ENCODE data around the gene DBNL.

DBNL gene

GRCh38 chr7:44077061-44077460 is 32.6 kb downstream of the DBNL start:
- DNase-seq (ENCODE audit: low read depth, low spot score) = no peak

DNA sequence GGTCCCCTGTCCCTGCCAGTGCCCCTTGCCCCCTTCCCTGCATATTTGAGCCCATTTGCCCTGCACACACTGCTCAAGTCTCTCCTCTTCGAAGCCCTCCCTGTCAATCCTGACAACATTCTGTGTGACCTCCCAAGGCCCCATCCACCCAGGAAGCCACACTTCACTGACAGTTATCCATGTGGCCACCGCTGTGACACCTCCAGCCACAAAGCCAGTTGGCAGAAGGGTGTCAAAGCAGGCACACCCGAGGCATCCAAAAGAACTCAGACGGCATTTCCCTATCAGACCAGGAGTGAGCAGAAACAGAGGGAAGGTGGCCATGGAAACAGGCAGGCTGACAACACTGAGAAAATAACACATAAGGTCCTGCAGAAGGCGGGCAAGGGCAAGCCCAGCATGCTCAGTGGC is 33.2 kb downstream of the DBNL start:
- DNase-seq (ENCODE audit: low read depth, low spot score) = no peak

GRCh38 chr7:44078521-44078920 is 34.0 kb downstream of the DBNL start:
- DNase-seq (ENCODE audit: low read depth, low spot score) = no peak

DNA sequence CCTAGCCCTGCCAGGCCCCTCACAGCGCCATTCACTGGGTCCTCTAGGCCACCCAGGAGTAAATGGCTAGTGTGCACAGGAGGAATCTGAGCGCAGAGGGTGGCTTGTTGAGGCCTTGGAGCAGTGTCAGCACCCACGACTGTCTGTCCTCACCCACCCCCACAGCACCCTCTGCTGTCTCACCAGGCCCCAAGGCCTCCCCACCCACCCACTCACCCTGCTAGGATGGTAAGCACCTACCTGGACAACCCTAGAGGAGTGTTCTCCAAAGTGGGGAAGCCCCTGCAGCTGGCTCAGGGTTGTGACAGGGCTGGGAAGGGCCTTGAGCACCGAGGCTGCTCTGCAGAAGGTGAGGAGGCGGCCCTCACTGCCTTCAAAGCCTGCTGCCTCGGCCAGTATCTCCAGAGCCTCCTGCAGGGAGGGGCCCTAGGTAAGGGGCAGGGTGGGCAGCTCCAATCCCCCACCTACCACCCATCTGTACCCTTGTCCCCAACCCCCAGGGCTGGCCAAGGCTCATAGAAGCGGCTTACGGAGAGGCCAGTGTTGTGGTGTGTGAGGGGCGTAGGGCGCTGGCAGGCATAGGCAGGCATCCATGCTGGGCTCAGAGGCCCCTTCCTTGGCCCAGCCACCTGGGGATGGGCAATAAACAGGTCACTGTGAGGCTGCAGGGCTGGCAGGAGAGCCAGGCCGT is 35.0 kb downstream of the DBNL start:
- DNase-seq (ENCODE audit: low read depth, low spot score) = no peak

DNA sequence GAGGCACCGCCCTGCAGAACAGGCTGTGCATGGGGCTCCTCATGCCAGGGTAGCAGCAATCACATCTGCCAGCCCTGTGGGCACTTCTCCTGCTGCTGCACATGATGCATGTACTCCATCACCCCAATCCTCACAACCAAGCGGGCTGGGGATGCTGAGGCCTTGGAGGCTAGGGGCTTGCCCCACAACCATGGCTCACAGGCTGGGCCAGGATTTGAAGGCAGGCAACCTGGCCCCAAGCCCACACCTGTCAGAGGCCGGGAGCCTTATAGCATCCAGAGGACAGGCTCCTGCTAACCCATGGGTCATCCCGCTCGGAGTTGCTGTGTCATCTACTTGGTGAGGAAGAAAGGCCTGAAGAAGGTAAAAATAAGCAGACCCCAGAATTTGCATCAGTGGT is 35.6 kb downstream of the DBNL start:
- DNase-seq (ENCODE audit: low read depth, low spot score) = no peak

- no peak for DNase-seq (ENCODE audit: low read depth, low spot score)
Measured at GRCh38 chr7:44080686-44081265, 36.3 kb downstream of the DBNL start.

- no peak for DNase-seq (ENCODE audit: low read depth, low spot score)
Measured at GRCh38 chr7:44081266-44081748, 36.8 kb downstream of the DBNL start.

DNA sequence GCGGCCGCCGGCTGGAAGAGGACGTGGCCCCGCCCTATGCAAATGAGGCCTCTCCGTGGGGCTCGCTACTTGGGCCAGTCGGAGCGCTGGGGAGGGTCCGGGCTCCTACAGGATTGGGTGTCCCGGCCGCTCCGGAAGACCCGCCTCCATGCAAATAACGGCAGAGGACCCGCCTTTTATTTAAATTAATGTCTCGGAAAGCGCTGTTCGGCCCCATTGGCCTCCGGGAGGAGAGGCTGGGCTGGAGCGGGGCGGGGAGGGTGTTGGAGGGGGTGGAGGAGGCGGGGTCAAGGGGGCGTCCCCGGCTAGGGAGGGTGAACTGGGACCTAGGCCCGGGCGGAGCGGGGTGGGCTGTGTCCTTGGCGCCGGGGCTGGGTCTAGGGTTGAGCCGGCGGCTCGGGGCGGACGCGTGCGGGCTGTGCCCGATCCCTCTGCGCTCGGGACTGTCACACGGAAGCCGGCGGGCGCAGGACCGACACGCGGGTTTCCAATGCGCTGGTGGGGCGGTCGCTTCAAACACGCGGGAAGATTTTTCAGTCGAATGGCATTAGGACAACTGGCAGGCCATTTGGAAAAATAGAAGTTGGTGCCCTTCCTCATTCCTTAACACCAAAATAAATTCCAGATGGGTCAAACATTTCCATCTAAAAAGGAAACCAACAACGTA is 38.2 kb downstream of the DBNL start:
- peak; percentile 99 for DNase-seq (ENCODE audit: low read depth, low spot score)

- no peak for DNase-seq (ENCODE audit: low read depth, low spot score)
Measured at GRCh38 chr7:44083796-44084195, 39.3 kb downstream of the DBNL start.

GRCh38 chr7:44084701-44085100 is 40.2 kb downstream of the DBNL start:
- DNase-seq (ENCODE audit: low read depth, low spot score) = no peak

- DNase-seq (ENCODE audit: low read depth, low spot score) = no peak
Measured at GRCh38 chr7:44085546-44085945, 41.0 kb downstream of the DBNL start.

DNA sequence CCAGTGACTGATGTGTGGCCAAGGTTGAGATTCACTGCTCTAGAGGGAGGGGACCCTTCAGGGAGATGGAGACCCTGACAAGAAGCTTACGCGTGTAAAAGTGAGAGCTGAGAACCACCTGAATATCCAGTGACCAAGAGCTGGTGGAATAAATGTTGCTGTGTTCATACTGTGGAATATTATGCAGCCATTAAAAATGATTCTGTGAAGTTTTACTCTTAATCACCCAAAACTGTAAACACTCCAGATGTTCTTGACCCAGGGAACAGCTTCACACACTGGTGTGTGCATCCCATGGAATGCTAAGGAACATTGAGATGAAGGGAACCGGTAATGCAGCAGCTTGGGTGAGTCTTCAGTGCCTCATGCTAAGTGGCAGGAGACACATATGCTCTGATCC is 42.1 kb downstream of the DBNL start:
- no peak for DNase-seq (ENCODE audit: low read depth, low spot score)

DNA sequence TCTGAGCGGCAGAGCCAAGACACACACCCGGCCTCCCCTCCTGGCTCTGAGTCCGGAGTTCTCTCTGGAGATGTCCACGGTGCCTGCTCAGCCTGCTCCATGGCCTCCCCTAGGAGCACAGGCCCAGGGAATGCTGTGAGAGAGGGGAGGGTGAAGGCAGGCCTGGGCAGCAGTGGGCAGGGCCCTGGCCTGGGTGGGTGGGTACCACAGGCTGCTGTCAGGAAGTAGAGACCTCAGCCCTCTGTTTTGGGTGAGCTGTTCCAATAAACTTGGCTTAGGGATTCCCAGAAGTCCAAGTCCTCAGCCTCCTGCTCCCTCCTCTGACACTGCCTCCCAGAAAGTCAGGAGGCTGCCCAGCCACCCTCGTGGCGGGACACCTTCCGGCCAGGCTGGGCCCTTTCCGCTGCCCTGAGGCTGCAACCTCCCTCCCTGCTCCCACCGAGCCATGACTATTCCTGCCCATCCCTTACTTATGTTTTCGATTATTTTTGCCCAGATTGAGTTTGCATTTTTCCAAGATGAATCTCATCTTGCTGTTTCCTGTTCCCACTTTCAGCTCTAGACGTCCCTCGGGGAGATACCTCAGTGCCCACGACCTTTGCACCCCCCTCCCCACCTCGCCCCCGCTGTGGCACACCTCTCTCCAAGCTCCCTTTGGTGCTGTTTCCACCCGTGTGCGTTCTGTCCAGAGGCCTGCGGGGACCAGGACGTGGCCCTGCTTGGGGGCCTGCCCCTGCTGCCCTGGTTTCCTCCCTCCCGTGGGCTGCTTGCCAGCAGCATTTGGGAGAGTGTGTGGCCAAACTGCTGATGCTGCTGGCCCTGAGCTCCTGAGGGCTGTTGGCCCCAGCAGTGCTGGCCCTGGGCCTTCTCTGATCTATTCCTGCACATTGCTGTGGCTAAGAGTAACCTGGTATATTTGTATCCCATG is 43.7 kb downstream of the DBNL start:
- no peak for DNase-seq (ENCODE audit: low read depth, low spot score)

- no peak for DNase-seq (ENCODE audit: low read depth, low spot score)
Measured at GRCh38 chr7:44093102-44093641, 48.7 kb downstream of the DBNL start.

- no peak for DNase-seq (ENCODE audit: low read depth, low spot score)
Measured at GRCh38 chr7:44094365-44094764, 49.9 kb downstream of the DBNL start.

DNA sequence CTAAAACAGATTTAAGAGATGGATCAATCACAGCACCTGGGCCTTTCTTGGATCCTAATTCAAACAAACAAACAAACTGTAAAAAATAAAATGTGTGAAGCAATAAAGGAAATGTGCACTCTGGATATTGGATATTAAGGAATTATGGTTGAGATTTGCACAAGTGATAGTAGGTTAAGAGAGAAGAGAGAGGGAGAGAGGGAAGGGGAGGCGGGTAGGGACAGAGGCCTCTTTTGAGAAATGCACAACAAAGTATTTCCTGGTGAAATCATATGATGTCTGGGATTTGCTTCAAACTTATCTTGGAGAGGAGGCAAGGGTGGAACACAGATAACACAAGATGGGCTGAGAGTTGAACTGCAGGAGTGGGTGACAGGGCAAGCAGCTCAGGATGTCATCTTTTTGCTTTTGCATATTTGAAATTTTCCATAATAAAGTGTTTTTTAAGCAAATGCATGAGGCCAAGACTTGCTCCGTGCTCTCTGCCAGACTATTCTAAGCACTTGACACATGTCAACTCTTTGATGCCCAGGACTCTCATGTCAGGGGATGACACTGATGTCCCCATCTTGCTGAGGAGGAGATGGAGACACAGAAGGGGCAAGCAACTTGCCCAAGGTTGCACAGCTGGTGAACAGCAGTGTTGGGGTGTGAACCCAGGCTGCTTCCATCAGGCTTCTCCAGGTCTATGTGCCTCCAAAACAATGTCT is 50.5 kb downstream of the DBNL start:
- no peak for DNase-seq (ENCODE audit: low read depth, low spot score)

DNA sequence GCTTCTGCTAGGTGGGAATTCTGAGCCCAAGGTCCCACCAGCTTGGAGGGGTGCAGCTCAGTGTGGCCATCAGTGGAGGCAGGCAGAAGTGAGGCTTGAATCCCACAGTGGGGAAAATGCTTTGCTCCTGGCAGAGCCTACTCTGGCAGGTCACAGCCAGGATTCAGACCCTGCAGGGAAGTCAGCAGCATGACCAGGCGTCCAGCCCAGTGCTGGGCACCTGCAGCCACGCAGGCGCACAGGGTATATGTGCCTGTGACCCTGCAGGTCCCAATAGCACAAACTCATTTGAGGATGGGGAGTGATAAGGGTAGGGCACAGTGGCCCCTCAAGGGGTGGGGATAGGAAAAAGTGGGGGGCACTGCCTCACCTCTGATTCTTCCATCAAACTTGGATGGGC is 51.3 kb downstream of the DBNL start:
- no peak for DNase-seq (ENCODE audit: low read depth, low spot score)

DNA sequence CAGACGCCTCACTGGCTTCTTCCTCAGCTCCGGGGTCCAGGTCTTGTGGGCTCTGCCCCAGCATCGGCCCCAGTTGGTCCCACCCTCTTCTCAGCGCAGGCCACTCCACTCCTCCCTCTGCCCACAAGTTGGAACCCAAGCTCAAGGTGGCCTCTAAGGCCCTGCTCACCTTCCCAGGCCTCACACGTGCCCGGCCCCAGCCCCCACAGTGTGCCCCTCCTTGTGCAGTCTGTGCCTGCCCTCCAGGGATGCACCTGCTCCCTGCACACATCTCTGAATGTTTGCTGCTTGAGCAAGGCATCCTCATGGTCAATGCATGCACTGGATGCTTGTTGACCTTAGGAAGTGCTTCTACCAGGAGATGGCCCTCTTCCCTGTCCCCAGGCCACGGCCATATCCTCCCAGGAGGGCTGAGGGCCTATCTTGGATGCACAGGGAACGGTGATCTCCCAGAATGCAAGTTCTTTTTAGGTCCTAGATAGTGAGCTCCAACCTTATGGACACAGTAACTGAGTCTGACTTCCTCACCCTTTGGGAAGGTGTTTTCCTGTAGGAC is 51.9 kb downstream of the DBNL start:
- DNase-seq (ENCODE audit: low read depth, low spot score) = no peak

DNA sequence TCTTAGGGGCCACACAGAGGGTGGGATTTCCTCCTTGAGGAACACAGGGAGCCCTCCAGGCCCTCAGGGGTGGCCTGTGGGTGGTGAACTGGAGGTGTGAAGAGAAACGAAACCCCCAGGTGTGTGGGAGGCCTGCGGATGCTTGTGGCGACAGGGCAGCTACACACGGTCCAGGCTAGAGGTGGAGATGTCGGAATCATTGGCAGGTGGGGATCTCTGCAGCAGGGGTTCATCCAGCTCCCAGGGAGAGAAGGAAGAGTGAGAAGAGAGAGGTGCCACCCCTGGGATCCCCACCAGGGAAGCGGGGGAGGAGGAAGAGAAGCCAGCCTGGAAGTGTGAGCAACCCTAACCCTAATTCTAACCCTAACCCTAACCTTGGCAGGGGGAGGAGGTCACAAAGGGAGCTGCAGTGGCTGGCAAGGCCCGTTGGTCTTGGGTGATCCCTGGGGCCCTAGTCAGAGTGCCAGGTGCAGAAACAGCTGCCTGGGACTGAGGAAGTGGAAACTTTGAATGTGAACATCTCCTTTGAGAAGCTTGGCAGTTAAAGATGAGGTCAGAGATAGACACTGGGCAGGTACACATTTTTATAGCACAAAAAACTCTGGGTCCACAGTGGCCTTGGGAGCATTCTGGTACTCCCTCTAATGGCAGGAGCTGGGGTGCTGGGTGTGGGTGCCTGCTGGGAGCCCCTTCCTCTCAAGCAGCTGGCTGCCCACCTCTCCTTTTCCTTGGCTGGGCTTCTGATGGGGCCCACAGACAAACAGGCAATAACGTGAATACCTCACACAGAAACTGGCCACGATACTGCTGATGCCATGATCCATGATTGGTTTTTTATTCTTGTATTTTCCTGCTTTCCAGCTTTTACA is 52.8 kb downstream of the DBNL start:
- no peak for DNase-seq (ENCODE audit: low read depth, low spot score)

All from ELF-1 (cell line).